SK-MEL-5 (cell line): Measurements from ENCODE around the gene PARP2. TPM values are rescaled to one million over a fixed set of nuclear protein-coding genes. Genes with fewer than 3 reads are reported as not detected.
"Not testable (repeated sequence)": the region's sequence is repeated elsewhere in the genome, so short reads cannot be mapped to it uniquely, and the experiment has no call there.

Source experiments
- DNase-seq: peaks from one replicate; pipeline ENCODE4 v3.0.0-alpha.2; 2016; ENCODE audit warnings: low read depth, low spot score
- in situ Hi-C: cut with HindIII; loops from 2 replicates; pipeline ENCODE4 v1.10.0; 2016; ENCODE audit warnings: low sequenced_read_pairs, high pct_unique_total_duplicates, low pct_unique_long_range_greater_than_20kb
- total RNA-seq: library from RNA; depleted of rRNA; stranded (reverse); fragments of >200 nt; shearing (Covaris generic); gene quantifications from 2 replicates; pipeline ENCODE4 v1.2.3, GENCODE V29; 2014

The PARP2 gene
- total RNA-seq, 1 experiment from 2014 or later, result 13.2 TPM

DNA sequence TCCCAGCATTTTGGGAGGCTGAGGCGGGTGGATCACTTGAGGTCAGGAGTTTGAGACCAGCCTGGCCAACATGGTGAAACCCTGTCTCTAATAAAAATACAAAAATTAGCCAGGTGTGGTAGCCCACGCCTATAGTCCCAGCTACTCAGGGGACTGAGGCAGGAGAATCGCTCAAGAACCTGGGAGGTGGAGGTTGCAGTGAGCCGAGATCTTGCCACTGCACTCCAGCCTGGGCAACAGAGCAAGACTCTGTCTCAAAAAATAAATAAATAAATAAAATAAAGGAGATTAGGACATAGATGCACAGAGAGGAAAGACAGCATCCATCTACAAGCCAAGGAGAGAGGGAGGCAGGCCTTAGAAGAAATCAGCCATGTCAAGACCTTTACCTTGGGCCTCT is 2.4 kb upstream of the PARP2 start:
- DNase-seq, in situ Hi-C loops: not testable (repeated sequence)

DNA sequence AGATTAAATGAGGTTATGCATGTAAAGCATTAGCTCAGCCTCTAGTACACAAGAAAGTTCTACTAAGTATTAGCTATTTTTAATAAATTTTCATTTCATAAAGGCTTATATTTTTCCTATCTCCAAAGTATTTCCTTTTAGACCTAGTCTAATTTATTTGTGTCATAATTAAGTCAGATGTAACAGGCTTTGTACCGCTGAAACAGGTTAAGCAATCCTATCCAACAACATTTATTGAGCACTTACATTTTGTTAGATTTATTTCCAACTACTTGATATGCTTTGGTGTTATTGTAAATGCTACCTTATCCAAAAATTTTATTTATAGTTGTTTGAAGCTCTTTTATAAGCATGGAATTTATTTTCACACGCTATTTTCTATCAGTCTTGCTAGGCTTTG is 1.8 kb upstream of the PARP2 start:
- in situ Hi-C loops, result no loop called here
- no peak for DNase-seq

GRCh38 chr14:20343862-20344220 is 406 bp downstream of the PARP2 start:
- DNase-seq, result peak; percentile 19
- in situ Hi-C loops, result no loop called here

DNA sequence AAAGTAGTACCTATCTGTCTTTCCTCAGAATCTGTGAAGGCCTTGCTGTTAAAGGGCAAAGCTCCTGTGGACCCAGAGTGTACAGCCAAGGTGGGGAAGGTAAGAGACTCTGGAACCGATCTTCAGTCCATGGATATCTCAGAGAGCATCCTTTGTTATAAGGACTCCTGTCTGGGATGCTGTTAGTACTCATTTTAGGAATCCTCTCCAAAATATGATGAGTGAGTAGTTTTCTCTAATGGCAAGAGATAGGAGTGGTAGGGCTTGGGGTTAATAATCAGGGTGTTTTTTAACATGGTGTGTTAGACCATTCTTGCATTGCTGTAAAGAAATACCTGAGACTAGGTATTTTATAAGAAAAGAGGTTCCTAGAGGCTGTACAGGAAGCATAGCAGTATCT is 1.9 kb downstream of the PARP2 start:
- in situ Hi-C loops, result no loop called here
- DNase-seq, result no peak

DNA sequence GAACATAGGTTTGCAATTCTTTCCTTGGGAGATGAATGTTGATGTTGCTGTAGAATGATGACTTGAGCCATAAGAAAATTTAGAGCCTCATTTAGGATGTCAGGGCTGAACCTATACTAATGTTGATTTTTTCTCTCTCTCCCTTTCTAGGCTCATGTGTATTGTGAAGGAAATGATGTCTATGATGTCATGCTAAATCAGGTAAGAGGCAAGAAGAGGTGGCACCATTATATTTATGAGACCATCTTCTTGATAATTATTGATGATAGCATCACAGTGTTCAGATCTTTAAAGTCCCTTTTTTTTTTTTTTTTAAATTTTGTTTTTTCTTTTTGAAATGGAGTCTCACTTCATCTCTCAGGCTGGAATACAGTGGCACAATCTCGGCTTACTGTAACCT is 3.3 kb downstream of the PARP2 start:
- DNase-seq, result no peak
- in situ Hi-C loops, result no loop called here

GRCh38 chr14:20347747-20348146 is 4.3 kb downstream of the PARP2 start:
- in situ Hi-C loops, result no loop called here
- no peak for DNase-seq

GRCh38 chr14:20350282-20350681 is 6.8 kb downstream of the PARP2 start:
- in situ Hi-C loops, result no loop called here
- no peak for DNase-seq

DNA sequence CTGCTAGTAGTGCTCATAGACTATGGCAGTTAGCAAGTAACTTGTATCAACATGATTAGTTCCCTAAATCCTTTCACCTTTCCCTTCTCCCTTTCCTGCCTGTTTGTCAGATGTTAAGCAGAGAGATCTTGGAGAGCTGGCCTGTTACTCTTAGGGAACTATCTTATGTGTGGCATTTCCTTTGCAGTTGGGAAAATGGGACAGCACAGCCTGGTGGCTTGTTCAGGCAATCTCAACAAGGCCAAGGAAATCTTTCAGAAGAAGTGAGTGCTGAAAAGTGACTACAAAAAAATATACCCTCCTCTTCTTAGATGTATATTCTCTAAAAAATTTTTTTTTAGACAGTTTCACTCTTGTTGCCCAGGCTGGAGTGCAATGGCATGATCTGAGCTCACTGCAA is 7.4 kb downstream of the PARP2 start:
- in situ Hi-C loops, result no loop called here
- peak; percentile 41 for DNase-seq

DNA sequence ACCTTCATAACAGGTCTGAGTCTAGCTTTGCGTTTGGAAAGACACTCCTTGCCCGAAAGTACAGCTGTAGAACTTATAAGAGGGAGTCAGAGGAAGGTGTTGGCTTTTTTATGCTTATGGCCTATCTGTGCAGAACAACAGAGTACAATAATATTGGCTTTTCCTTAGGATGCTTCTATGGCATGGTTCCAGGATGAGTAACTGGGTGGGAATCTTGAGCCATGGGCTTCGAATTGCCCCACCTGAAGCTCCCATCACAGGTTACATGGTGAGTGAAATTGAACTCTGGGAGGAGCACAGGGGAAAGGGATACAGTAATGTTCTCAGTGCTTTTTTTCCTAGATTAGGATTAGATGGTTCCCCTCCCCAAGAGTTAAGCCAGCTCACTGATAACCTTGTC is 13.0 kb downstream of the PARP2 start:
- in situ Hi-C loops, result no loop called here
- no peak for DNase-seq

DNA sequence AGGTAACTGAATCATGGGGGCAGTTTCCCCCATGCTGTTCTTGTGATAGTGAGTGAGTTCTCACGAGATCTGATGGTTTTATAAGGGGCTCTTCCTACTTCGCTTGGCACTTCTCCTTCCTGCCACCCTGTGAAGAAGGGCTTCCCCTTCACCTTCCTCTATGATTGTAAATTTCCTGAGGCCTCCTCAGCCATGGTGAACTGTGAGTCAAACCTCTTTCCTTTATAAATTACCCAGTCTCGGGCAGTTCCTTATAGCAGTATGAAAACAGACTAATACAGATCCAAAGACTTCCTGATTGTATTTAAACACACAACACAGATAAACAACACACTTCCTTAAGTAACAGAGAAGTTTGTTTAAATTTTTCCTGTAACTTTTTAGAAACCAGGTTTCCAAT is 15.0 kb downstream of the PARP2 start:
- in situ Hi-C loops, DNase-seq: not testable (repeated sequence)

GRCh38 chr14:20365928-20366327 is 22.5 kb downstream of the PARP2 start:
- in situ Hi-C loops, result no loop called here

DNA sequence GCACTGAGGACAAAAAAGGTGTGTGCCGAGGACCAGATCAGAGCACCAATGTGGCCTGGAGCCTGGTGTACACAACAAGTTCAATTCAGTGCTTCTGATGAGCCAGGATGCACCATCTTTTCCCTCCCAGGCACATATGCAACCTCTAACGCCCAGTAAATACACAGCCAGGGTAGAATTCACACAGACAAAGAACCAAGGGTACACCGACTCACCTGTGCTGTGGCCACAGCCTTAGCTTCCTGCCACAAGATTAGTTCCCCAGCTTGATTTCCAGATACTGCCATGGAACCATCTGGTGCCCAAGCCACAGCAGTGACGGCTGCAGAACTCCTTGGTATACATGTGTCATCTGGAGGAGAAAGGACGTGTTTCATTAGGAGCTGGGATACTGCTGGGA is 29.4 kb downstream of the PARP2 start:
- in situ Hi-C loops, result no loop called here
- DNase-seq, result no peak

More at GRCh38 chr14:20365928-20366327, 22.5 kb downstream of the PARP2 start:
- DNase-seq, result no peak

DNA sequence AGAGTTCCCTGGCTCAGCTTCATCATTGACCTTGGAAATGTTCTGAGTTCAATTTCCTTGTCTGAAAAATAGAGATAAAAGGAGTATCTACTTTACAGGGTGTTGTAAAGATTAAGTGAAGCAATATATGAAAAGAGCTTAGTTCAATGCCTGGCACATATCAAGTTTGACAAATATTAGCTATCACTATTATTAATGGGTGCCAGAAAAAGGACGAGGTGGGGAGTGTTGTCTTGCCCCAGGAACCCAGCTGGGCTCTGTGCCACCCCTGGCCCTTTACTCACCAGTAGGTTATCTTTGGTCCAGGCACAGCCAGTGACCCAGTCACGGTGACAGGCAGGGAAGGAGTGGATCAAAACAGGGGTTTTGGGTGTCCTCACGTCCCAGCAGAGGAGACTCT is 32.0 kb downstream of the PARP2 start:
- in situ Hi-C loops, result no loop called here
- no peak for DNase-seq

GRCh38 chr14:20376071-20376588 is 32.7 kb downstream of the PARP2 start:
- no peak for DNase-seq
- in situ Hi-C loops, result no loop called here

GRCh38 chr14:20377171-20377570 is 33.7 kb downstream of the PARP2 start:
- in situ Hi-C loops, result no loop called here
- DNase-seq, result no peak

DNA sequence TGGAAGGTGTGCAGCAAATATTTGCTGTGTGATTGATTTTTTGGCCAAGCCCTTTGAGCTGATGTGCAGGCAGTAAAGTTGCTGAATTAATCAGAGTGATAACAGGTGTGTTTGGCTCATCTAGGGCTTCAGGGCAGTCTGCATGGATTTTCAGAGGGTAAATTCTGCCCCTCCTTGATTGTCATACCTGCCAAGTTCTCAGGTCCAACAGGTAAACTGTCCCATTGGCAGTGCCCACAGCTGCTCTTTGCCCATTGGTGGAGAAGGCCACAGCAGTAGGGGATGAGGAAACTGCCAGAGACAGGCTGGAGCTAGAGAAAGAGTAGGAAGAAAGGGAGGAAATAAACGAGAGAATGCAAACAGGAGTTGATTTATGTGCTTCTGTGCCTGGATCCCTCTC is 36.3 kb downstream of the PARP2 start:
- in situ Hi-C loops, result no loop called here
- no peak for DNase-seq

GRCh38 chr14:20380681-20381080 is 37.2 kb downstream of the PARP2 start:
- no peak for DNase-seq

GRCh38 chr14:20381341-20381740 is 37.9 kb downstream of the PARP2 start:
- no peak for DNase-seq
- in situ Hi-C loops, result no loop called here

More at GRCh38 chr14:20380681-20381080, 37.2 kb downstream of the PARP2 start:
- in situ Hi-C loops, result no loop called here

GRCh38 chr14:20382526-20382925 is 39.1 kb downstream of the PARP2 start:
- DNase-seq, result no peak
- in situ Hi-C loops, result no loop called here

GRCh38 chr14:20383032-20383431 is 39.6 kb downstream of the PARP2 start:
- in situ Hi-C loops, result no loop called here
- DNase-seq, result no peak
